ENCODE data around the gene METAP1.

Gene METAP1

GRCh38 chr4:98961770-98962169, 33.8 kb upstream of the METAP1 start:
- no peak overlapping the region for H3K27ac ChIP-seq (replicated peaks)
- no peak overlapping the region for H3K4me3 ChIP-seq (replicated peaks; ENCODE audit: insufficient read depth, low read length)
- TF ChIP-seq SPI1 (IDR thresholded peaks at IDR 0.05; ENCODE audit: borderline replicate concordance, low read depth) (no peak), CTCF (IDR thresholded peaks at IDR 0.05; ENCODE audit: insufficient read depth, low read length) (no peak), POLR2AphosphoS5 (IDR thresholded peaks at IDR 0.05; ENCODE audit: low read depth) (no peak), GABPA (IDR thresholded peaks at IDR 0.05; ENCODE audit: low read depth) (no peak), REST (IDR thresholded peaks at IDR 0.05; ENCODE audit: insufficient replicate concordance, low read depth) (no peak)
- H3K27me3 ChIP-seq (ENCODE audit: insufficient read depth, poor library complexity, severe bottlenecking) = no peaks in the 10 kb centered on the region
- DNase-seq (ENCODE audit: low read depth in 1 of 2, low spot score in 1 of 2) = no peak

GRCh38 chr4:98963538-98964433, 31.7 kb upstream of the METAP1 start:
- no peak overlapping the region for H3K4me3 ChIP-seq (replicated peaks; ENCODE audit: insufficient read depth, low read length)
- no peak for TF ChIP-seq SPI1 (IDR thresholded peaks at IDR 0.05; ENCODE audit: borderline replicate concordance, low read depth)
- no peak for TF ChIP-seq GABPA (IDR thresholded peaks at IDR 0.05; ENCODE audit: low read depth)
- TF ChIP-seq REST (IDR thresholded peaks at IDR 0.05; ENCODE audit: insufficient replicate concordance, low read depth) = no peak
- TF ChIP-seq CTCF (IDR thresholded peaks at IDR 0.05; ENCODE audit: insufficient read depth, low read length) = no peak
- no peak for TF ChIP-seq POLR2AphosphoS5 (IDR thresholded peaks at IDR 0.05; ENCODE audit: low read depth)
- H3K27me3 ChIP-seq (ENCODE audit: insufficient read depth, poor library complexity, severe bottlenecking) = no peaks in the 10 kb centered on the region
- H3K27ac ChIP-seq (replicated peaks) = no peak overlapping the region
- DNase-seq (ENCODE audit: low read depth in 1 of 2, low spot score in 1 of 2) = no peak

GRCh38 chr4:98966926-98967325, 28.6 kb upstream of the METAP1 start:
- no peak overlapping the region for H3K27ac ChIP-seq (replicated peaks)
- H3K27me3 ChIP-seq (ENCODE audit: insufficient read depth, poor library complexity, severe bottlenecking) = no peaks in the 10 kb centered on the region
- H3K4me3 ChIP-seq (replicated peaks; ENCODE audit: insufficient read depth, low read length) = no peak overlapping the region
- DNase-seq (ENCODE audit: low read depth in 1 of 2, low spot score in 1 of 2) = no peak
- TF ChIP-seq POLR2AphosphoS5 (IDR thresholded peaks at IDR 0.05; ENCODE audit: low read depth) = no peak
- TF ChIP-seq SPI1 (IDR thresholded peaks at IDR 0.05; ENCODE audit: borderline replicate concordance, low read depth) = no peak
- TF ChIP-seq CTCF (IDR thresholded peaks at IDR 0.05; ENCODE audit: insufficient read depth, low read length) = no peak
- no peak for TF ChIP-seq REST (IDR thresholded peaks at IDR 0.05; ENCODE audit: insufficient replicate concordance, low read depth)
- no peak for TF ChIP-seq GABPA (IDR thresholded peaks at IDR 0.05; ENCODE audit: low read depth)
